ENCODE measurements around the gene ROBO1. TPM values are rescaled to one million over a fixed set of nuclear protein-coding genes. Genes with fewer than 3 reads are reported as not detected.

The ROBO1 gene
- total RNA-seq, 4 donors from 2014 or later, result 25.0 to 42.6 (median 35.7) TPM

GRCh38 chr3:79558943-79559342, 208.9 kb downstream of the ROBO1 start:
- TF ChIP-seq POLR2A (IDR thresholded peaks at IDR 0.05) (no peak), CTCF (IDR thresholded peaks at IDR 0.05) (no peak)
- H3K27me3 ChIP-seq, result no peaks in the 10 kb centered on the region
- intact Hi-C loops (cut with DNase I), result no loop called here
- no peak overlapping the region for H3K4me3 ChIP-seq
- no peaks in the 10 kb centered on the region for H3K36me3 ChIP-seq
- WGBS, 2 donors, result 62 to 69% methylated on average over 6 of the region's 6 CpGs
- H3K27ac ChIP-seq, result no peak overlapping the region
- DNase-seq, result no peak
- H3K9me3 ChIP-seq, result no peaks in the 10 kb centered on the region
- no peaks in the 10 kb centered on the region for H3K4me1 ChIP-seq

GRCh38 chr3:79555655-79556054, 212.1 kb downstream of the ROBO1 start:
- Histone ChIP-seq H3K36me3 (no peaks in the 10 kb centered on the region), H3K4me1 (no peaks in the 10 kb centered on the region), H3K27me3 (no peaks in the 10 kb centered on the region), H3K9me3 (no peaks in the 10 kb centered on the region), H3K4me3 (no peak overlapping the region), H3K27ac (no peak overlapping the region)
- intact Hi-C loops (cut with DNase I), result no loop called here
- TF ChIP-seq CTCF (IDR thresholded peaks at IDR 0.05), result no peak
- no peak for TF ChIP-seq POLR2A (IDR thresholded peaks at IDR 0.05)
- WGBS, 2 donors, result 69 to 73% methylated on average over 1 of the region's 1 CpG
- DNase-seq, result no peak

- no peak for TF ChIP-seq POLR2A (IDR thresholded peaks at IDR 0.05)
- TF ChIP-seq CTCF (IDR thresholded peaks at IDR 0.05), result no peak
- 38 to 47% methylated on average over 4 of the region's 4 CpGs for WGBS, 2 donors
- no peaks in the 10 kb centered on the region for H3K9me3 ChIP-seq
Measured at GRCh38 chr3:79551997-79552396, 215.8 kb downstream of the ROBO1 start.

GRCh38 chr3:79551321-79551892, 216.4 kb downstream of the ROBO1 start:
- no peak overlapping the region for H3K4me3 ChIP-seq
- no peaks in the 10 kb centered on the region for H3K9me3 ChIP-seq
- H3K4me1 ChIP-seq, result no peaks in the 10 kb centered on the region
- no peak overlapping the region for H3K27ac ChIP-seq
- intact Hi-C loops (cut with DNase I), result no loop called here
- TF ChIP-seq CTCF (IDR thresholded peaks at IDR 0.05) (no peak), POLR2A (IDR thresholded peaks at IDR 0.05) (no peak)
- no peaks in the 10 kb centered on the region for H3K27me3 ChIP-seq
- no peaks in the 10 kb centered on the region for H3K36me3 ChIP-seq
- WGBS, 2 donors, result 76 to 77% methylated on average over 2 of the region's 2 CpGs
- no peak for DNase-seq

More at GRCh38 chr3:79551997-79552396, 215.8 kb downstream of the ROBO1 start:
- Histone ChIP-seq H3K36me3 (no peaks in the 10 kb centered on the region), H3K4me3 (no peak overlapping the region), H3K27me3 (no peaks in the 10 kb centered on the region), H3K4me1 (no peaks in the 10 kb centered on the region), H3K27ac (no peak overlapping the region)
- no peak for DNase-seq
- intact Hi-C loops (cut with DNase I), result no loop called here

GRCh38 chr3:79543218-79543982, 224.4 kb downstream of the ROBO1 start:
- 49 to 55% methylated on average over 5 of the region's 5 CpGs for WGBS, 2 donors
- Histone ChIP-seq H3K4me3 (no peak overlapping the region), H3K27ac (no peak overlapping the region), H3K36me3 (no peaks in the 10 kb centered on the region), H3K4me1 (no peaks in the 10 kb centered on the region), H3K27me3 (no peaks in the 10 kb centered on the region), H3K9me3 (no peaks in the 10 kb centered on the region)
- no peak for TF ChIP-seq POLR2A (IDR thresholded peaks at IDR 0.05)
- TF ChIP-seq CTCF (IDR thresholded peaks at IDR 0.05), result no peak
- intact Hi-C loops (cut with DNase I), result no loop called here
- no peak for DNase-seq
